ENCODE results near the gene SSTR3.

SSTR3 gene

DNA sequence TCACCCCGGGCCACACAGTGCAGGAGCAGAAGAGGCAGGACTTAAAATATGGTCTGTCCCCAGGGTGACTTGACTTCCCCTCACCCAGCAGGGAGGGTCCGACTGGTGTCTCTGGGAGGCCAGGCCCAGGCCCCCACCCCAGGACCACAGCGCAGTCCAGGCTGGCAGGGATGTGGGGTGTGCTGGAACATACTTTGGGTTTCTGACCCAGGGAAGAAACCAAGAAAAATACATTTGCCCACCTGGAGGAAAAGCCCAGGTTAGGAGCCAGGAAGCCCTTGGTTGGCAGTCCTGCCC, 29.4 kb downstream of the SSTR3 start:
- Histone ChIP-seq H3K4me1 (ENCODE audit: control insufficient read depth, insufficient read depth, low read length) (peaks cover 17% of the 10 kb centered on the region), H3K36me3 (ENCODE audit: control insufficient read depth in 2 of 2, insufficient read depth in 2 of 2, low read length in 2 of 2) (no peaks in the 10 kb centered on the region), H3K9ac (ENCODE audit: low read length in 2 of 2) (no peak overlapping the region), H3K4me3 (ENCODE audit: low read length in 2 of 2) (no peak overlapping the region), H3K9me3 (ENCODE audit: control insufficient read depth in 2 of 2, low read length in 2 of 2) (no peaks in the 10 kb centered on the region), H3K27me3 (ENCODE audit: control insufficient read depth in 1 of 2, insufficient read depth in 2 of 2, low read length in 2 of 2) (peaks cover 0 to 8% of the 10 kb centered on the region in 2 donors), H3K27ac (ENCODE audit: low read length) (no peak overlapping the region)

DNA sequence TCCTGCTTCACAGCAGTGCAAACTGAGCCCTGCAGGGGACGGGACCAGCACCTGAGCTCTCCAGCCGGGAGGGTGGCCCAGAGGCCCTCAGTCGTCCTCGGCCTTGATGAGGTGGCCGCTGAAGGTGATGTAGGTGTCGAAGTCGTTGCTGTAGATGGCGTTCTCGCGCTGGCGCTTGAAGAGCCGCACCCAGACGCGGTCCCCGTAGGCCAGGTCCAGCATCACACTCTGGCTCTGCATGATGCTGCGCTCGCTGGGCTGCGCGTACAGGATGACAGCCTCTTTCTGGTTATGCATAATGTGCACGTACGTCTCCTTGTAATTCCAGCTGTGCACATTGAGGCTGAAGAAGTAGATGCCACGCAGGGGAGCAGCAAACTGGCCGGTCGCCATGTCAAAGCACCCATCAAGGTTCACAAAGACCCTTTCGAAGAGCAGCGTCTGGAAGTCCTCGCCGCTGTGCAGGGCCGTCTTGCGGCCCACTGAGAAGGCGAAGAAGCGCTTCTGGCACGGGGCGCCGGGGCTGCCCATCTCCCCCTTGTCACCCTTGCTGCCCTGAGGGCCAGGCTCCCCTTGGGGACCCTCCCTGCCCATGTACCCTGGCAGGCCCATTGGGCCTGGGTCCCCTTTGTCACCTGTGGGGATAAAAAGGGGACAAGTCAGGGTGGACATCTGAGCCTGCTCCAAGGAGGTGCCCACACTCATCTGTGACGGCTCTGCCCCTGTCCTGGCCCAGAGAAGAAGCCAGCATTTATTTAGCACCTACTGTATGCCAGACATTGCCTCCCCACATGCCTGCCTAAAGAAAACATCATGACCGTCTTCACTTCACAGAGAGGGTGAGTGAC, 30.0 kb downstream of the SSTR3 start:
- peaks cover 11% of the 10 kb centered on the region for H3K4me1 ChIP-seq (ENCODE audit: control insufficient read depth, insufficient read depth, low read length)
- H3K9me3 ChIP-seq (ENCODE audit: control insufficient read depth in 2 of 2, low read length in 2 of 2) = no peaks in the 10 kb centered on the region
- H3K27ac ChIP-seq (ENCODE audit: low read length) = no peak overlapping the region
- H3K36me3 ChIP-seq (ENCODE audit: control insufficient read depth in 2 of 2, insufficient read depth in 2 of 2, low read length in 2 of 2) = no peaks in the 10 kb centered on the region
- H3K4me3 ChIP-seq (ENCODE audit: low read length in 2 of 2) = no peak overlapping the region
- peaks cover 0 to 8% of the 10 kb centered on the region in 2 donors for H3K27me3 ChIP-seq (ENCODE audit: control insufficient read depth in 1 of 2, insufficient read depth in 2 of 2, low read length in 2 of 2)
- no peak overlapping the region for H3K9ac ChIP-seq (ENCODE audit: low read length in 2 of 2)

DNA sequence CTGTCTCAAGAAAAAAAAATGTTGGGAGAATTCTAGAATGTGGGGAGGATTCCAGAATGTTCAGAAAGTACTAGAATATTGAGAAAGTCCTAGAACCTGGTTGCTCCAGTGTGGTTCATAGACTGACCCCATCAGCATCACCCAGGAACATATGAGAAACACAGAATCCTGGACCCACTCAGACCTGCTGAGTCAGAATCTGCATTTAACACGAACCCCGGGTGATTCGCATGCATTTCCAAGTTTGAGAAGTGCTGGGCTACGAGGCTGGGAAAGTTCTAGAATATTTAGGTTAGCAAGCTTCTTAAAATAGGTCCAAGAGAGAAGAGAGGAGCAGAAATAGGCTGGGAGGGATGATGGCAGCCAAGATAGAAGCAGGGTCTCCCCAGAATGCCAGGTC, 30.6 kb downstream of the SSTR3 start:
- Histone ChIP-seq H3K27me3 (ENCODE audit: control insufficient read depth in 1 of 2, insufficient read depth in 2 of 2, low read length in 2 of 2) (peaks cover 0 to 8% of the 10 kb centered on the region in 2 donors), H3K27ac (ENCODE audit: low read length) (no peak overlapping the region)

DNA sequence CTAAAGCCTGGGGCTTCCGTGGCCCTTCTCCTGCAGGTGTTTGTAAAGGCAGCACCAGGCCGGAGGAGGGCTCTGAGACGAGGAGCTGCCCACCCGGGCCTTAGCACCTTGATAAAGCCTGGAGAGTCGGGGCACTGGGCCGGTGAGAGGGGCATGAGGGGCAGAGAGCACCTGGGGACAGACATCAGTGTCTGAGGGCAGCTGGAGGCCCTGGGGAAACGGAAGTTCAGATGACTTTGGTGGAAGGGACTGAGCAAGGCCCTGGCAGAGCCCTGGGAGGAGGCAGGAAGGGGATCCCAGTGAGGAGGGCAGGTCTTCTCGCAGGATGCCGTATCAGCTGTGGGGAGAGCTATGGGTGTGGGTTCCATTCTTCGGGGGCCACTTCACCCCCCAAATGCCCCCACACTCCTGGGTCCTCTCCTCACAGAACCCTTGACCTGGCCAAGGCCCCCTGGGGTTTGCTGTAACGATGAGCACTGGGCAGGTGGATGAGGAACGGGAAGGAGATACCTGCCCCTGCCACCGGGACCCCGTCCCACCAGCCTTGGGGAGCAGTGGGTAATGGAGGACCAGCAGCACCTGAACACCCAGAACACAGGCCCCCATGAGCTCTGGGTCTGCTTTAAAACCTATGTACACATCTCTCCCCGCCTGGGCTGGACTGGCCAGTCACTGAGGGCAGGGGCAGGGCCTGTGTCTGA, 31.6 kb downstream of the SSTR3 start:
- H3K4me1 ChIP-seq (ENCODE audit: control insufficient read depth, insufficient read depth, low read length) = peaks cover 25% of the 10 kb centered on the region
- H3K9ac ChIP-seq (ENCODE audit: low read length in 2 of 2) = no peak overlapping the region
- peaks cover 0 to 8% of the 10 kb centered on the region in 2 donors for H3K27me3 ChIP-seq (ENCODE audit: control insufficient read depth in 1 of 2, insufficient read depth in 2 of 2, low read length in 2 of 2)
- H3K4me3 ChIP-seq (ENCODE audit: low read length in 2 of 2) = no peak overlapping the region
- no peak overlapping the region for H3K27ac ChIP-seq (ENCODE audit: low read length)
- H3K9me3 ChIP-seq (ENCODE audit: control insufficient read depth in 2 of 2, low read length in 2 of 2) = no peaks in the 10 kb centered on the region
- no peaks in the 10 kb centered on the region for H3K36me3 ChIP-seq (ENCODE audit: control insufficient read depth in 2 of 2, insufficient read depth in 2 of 2, low read length in 2 of 2)

More for the DNA sequence above, 30.6 kb downstream of the SSTR3 start:
- Histone ChIP-seq H3K36me3 (ENCODE audit: control insufficient read depth in 2 of 2, insufficient read depth in 2 of 2, low read length in 2 of 2) (no peaks in the 10 kb centered on the region), H3K9ac (ENCODE audit: low read length in 2 of 2) (no peak overlapping the region), H3K9me3 (ENCODE audit: control insufficient read depth in 2 of 2, low read length in 2 of 2) (no peaks in the 10 kb centered on the region), H3K4me1 (ENCODE audit: control insufficient read depth, insufficient read depth, low read length) (peaks cover 15% of the 10 kb centered on the region), H3K4me3 (ENCODE audit: low read length in 2 of 2) (no peak overlapping the region)

DNA sequence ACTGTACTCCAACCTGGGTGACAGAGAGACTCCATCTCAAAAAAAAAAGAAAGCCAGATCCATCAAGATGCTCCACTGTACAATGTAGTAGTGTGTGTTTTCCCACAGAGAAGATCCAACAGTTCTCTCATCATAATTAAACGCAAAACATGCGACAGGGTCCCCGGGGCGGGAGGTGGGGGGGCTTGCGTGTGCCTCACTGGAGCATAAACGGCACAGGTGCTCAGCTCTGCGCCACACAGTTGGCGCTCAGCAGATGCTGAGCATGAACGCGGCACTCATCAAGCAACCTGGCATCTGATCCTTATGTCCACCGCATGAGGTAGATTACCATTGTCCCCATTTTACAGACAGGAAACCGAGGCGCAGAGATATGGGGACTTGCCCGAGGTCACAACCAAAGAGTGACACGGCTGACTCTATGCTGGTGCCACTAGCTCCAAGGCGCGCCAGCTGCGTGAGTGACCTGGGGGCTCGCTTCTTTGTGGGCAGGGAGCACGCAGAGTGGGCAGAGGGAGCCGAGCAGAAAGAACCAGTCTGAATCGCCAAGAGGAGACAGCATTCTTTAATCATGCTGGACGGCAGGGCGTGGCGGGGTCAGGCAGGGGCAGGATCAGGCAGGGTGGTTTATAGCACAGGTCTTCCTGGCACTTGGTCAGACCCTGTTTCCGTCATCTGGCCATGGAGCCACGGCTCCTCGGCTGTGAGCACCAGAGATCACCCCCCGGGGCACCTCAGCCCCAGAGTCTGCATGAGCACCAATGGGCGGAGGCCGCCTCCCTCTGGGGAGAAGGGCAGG, 32.5 kb downstream of the SSTR3 start:
- Histone ChIP-seq H3K27me3 (ENCODE audit: control insufficient read depth in 1 of 2, insufficient read depth in 2 of 2, low read length in 2 of 2) (peaks cover 2 to 3% of the 10 kb centered on the region in 2 donors), H3K36me3 (ENCODE audit: control insufficient read depth in 2 of 2, insufficient read depth in 2 of 2, low read length in 2 of 2) (no peaks in the 10 kb centered on the region), H3K9ac (ENCODE audit: low read length in 2 of 2) (no peak overlapping the region), H3K9me3 (ENCODE audit: control insufficient read depth in 2 of 2, low read length in 2 of 2) (no peaks in the 10 kb centered on the region), H3K4me1 (ENCODE audit: control insufficient read depth, insufficient read depth, low read length) (peaks cover 26% of the 10 kb centered on the region), H3K4me3 (ENCODE audit: low read length in 2 of 2) (no peak overlapping the region), H3K27ac (ENCODE audit: low read length) (no peak overlapping the region)

DNA sequence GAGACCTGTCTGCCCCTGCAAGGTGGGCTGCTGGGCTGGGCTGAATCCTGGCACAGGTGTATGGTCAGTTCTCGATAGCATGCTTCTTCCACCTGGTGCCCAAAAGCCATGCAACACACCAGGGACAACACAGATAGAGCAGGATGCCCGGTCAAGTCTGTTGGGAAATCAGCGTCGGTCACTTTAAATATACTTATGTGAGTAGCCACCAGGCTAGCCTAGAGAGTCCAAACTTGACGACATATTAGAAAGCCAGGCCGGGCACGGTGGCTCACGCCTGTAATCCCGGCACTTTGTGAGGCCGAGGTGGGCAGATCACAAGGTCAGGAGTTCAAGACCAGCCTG, 33.2 kb downstream of the SSTR3 start:
- no peak overlapping the region for H3K9ac ChIP-seq (ENCODE audit: low read length in 2 of 2)

DNA sequence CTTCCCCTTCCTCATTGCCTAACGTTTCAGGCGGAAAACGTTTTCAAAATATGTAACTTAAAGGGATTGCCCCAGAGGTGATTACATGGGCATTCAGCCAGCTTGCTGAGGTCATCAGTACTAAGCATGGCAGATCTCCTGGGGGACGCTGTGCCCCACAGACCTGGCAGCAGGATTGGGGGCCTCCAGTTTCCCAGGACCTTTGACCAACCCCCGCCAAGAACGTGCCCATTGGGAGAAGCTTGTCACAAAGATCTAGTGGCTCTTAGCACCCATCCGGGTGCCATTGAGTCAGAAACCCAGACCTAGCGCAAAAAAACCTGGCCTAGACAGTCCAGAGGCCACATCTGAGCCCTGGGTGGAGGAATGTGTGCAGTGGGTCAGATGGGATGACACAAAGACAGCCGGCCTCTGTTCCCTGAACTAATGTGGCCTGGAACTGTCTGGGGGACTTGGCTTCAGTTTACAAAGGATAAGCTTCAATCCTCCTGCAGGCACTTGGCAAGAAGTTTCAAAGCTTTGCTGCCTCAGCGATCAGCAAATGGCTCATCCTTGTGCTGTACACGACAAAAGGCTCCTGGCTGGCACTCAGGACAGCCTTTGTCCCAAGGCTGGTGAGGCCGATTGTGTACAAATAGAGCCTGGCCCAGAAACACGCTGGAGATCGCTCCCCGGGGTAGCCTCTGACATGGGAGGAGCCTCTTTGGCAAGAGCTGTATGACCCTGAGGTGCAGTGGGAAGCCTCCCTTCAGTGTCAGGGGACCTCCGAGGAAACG, 33.7 kb downstream of the SSTR3 start:
- Histone ChIP-seq H3K9ac (ENCODE audit: low read length in 2 of 2) (no peak overlapping the region), H3K27me3 (ENCODE audit: control insufficient read depth in 1 of 2, insufficient read depth in 2 of 2, low read length in 2 of 2) (peaks cover 2 to 3% of the 10 kb centered on the region in 2 donors), H3K27ac (ENCODE audit: low read length) (no peak overlapping the region), H3K4me3 (ENCODE audit: low read length in 2 of 2) (no peak overlapping the region), H3K9me3 (ENCODE audit: control insufficient read depth in 2 of 2, low read length in 2 of 2) (no peaks in the 10 kb centered on the region), H3K4me1 (ENCODE audit: control insufficient read depth, insufficient read depth, low read length) (peaks cover 26% of the 10 kb centered on the region), H3K36me3 (ENCODE audit: control insufficient read depth in 2 of 2, insufficient read depth in 2 of 2, low read length in 2 of 2) (no peaks in the 10 kb centered on the region)

More for the DNA sequence above, 33.2 kb downstream of the SSTR3 start:
- Histone ChIP-seq H3K4me1 (ENCODE audit: control insufficient read depth, insufficient read depth, low read length) (peaks cover 26% of the 10 kb centered on the region), H3K27me3 (ENCODE audit: control insufficient read depth in 1 of 2, insufficient read depth in 2 of 2, low read length in 2 of 2) (peaks cover 0 to 2% of the 10 kb centered on the region in 2 donors), H3K9me3 (ENCODE audit: control insufficient read depth in 2 of 2, low read length in 2 of 2) (no peaks in the 10 kb centered on the region), H3K36me3 (ENCODE audit: control insufficient read depth in 2 of 2, insufficient read depth in 2 of 2, low read length in 2 of 2) (no peaks in the 10 kb centered on the region), H3K27ac (ENCODE audit: low read length) (no peak overlapping the region), H3K4me3 (ENCODE audit: low read length in 2 of 2) (no peak overlapping the region)

DNA sequence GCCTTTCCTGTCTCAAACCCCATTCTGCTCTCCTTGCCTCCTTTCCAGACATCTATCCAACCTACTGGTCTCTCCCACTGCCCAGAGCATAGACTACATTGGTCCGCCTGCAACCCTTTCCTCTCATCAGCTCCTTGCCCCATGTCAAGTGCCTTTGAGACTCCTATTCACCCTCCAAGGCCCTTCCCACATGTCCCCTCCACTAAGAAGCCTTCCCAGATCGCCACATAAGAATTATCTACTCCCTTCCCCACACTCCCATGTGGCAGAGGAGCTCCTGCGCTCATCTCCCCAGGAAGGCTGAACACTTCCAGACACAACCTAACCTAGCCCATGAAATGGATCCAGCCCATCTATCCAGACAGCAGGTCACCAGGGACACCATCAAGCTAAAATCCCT, 34.5 kb downstream of the SSTR3 start:
- H3K9ac ChIP-seq (ENCODE audit: low read length in 2 of 2) = no peak overlapping the region
- H3K4me3 ChIP-seq (ENCODE audit: low read length in 2 of 2) = no peak overlapping the region
- peaks cover 2 to 3% of the 10 kb centered on the region in 2 donors for H3K27me3 ChIP-seq (ENCODE audit: control insufficient read depth in 1 of 2, insufficient read depth in 2 of 2, low read length in 2 of 2)
- peaks cover 26% of the 10 kb centered on the region for H3K4me1 ChIP-seq (ENCODE audit: control insufficient read depth, insufficient read depth, low read length)
- no peaks in the 10 kb centered on the region for H3K9me3 ChIP-seq (ENCODE audit: control insufficient read depth in 2 of 2, low read length in 2 of 2)
- no peaks in the 10 kb centered on the region for H3K36me3 ChIP-seq (ENCODE audit: control insufficient read depth in 2 of 2, insufficient read depth in 2 of 2, low read length in 2 of 2)
- no peak overlapping the region for H3K27ac ChIP-seq (ENCODE audit: low read length)

DNA sequence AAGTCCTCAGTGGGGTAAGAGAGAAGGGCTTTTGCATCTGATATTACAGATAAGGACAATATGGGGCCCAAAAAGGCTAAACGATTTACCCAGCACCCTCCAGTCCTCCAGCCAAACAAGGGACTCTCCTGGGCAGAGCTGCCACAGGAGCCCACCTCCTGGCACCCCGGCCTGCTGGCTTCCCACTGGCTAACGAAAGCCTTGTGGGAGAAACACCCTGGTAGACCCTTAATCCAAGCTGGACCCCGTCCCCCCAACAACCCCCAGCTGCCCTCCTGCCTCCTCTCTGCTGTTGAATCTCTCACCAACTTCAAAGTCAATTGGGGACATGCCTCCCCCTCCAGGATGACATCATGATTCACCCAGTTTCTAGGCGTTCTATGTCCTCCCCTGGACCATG, 35.1 kb downstream of the SSTR3 start:
- H3K36me3 ChIP-seq (ENCODE audit: control insufficient read depth in 2 of 2, insufficient read depth in 2 of 2, low read length in 2 of 2) = no peaks in the 10 kb centered on the region
- peaks cover 2 to 3% of the 10 kb centered on the region in 2 donors for H3K27me3 ChIP-seq (ENCODE audit: control insufficient read depth in 1 of 2, insufficient read depth in 2 of 2, low read length in 2 of 2)
- H3K9ac ChIP-seq (ENCODE audit: low read length in 2 of 2) = no peak overlapping the region
- no peak overlapping the region for H3K27ac ChIP-seq (ENCODE audit: low read length)
- H3K9me3 ChIP-seq (ENCODE audit: control insufficient read depth in 2 of 2, low read length in 2 of 2) = no peaks in the 10 kb centered on the region
- peaks cover 26% of the 10 kb centered on the region for H3K4me1 ChIP-seq (ENCODE audit: control insufficient read depth, insufficient read depth, low read length)
- no peak overlapping the region for H3K4me3 ChIP-seq (ENCODE audit: low read length in 2 of 2)

DNA sequence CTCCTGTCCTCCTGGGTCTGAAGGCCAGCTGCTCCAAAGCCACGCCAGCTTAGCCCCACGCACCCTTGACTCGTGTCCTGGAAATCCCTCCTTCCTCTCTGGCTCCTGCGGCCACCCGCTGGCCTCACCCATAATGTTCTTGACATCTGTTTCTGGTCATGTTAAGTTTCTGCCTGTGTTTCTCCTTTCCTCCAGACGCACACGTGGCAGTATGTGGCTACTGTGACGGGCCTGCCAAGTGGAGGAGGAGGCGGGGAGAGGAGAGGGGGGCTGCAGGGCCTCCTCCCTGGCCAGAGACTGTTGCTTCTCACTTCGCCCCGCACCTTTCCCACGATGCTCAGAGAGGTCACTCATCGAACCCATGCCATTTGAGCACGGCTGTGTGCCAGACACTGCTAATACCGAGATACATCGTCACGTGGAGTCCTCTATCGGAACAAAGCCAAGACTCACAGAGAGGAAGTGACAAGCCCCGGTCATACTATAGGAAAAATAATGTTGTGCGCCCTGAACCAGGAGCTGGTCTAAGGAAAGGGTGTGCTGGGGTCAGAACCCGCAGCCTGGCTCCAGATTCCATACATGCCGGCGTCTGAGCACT, 35.7 kb downstream of the SSTR3 start:
- Histone ChIP-seq H3K27me3 (ENCODE audit: control insufficient read depth in 1 of 2, insufficient read depth in 2 of 2, low read length in 2 of 2) (peaks cover 2 to 3% of the 10 kb centered on the region in 2 donors), H3K4me1 (ENCODE audit: control insufficient read depth, insufficient read depth, low read length) (peaks cover 26% of the 10 kb centered on the region), H3K4me3 (ENCODE audit: low read length in 2 of 2) (peak overlapping the region; percentile 27 to 63), H3K9ac (ENCODE audit: low read length in 2 of 2) (no peak overlapping the region), H3K36me3 (ENCODE audit: control insufficient read depth in 2 of 2, insufficient read depth in 2 of 2, low read length in 2 of 2) (no peaks in the 10 kb centered on the region), H3K27ac (ENCODE audit: low read length) (peak overlapping the region; percentile 24), H3K9me3 (ENCODE audit: control insufficient read depth in 2 of 2, low read length in 2 of 2) (no peaks in the 10 kb centered on the region)
